K562 (cell line): ENCODE measurements around the gene SLC20A1. TPM values are rescaled to one million over a fixed set of nuclear protein-coding genes. Genes with fewer than 3 reads are reported as not detected.

Experiments used
- CTBP1 ChIP-seq: fragments of 450-650 bp; IDR thresholded peaks from 2 replicates; pipeline ENCODE4 v1.6.1; 2016; ENCODE audit warnings: borderline replicate concordance
- FOXK1 ChIP-seq: sonication (generic); formaldehyde crosslinking; IDR thresholded peaks from 2 replicates; pipeline ENCODE4 v1.8.0; 2022; ENCODE audit warnings: missing genetic modification reagents, mild to moderate bottlenecking, borderline replicate concordance
- GTF2A2 ChIP-seq: IDR thresholded peaks from 2 replicates; pipeline ENCODE4 v1.6.1; 2016; ENCODE audit warnings: mild to moderate bottlenecking, missing genetic modification characterization, missing compliant biosample characterization
- HDAC2 ChIP-seq: fragments of 450-650 bp; IDR thresholded peaks from 2 replicates; pipeline ENCODE4 v1.6.1; 2016; ENCODE audit warnings: mild to moderate bottlenecking
- HMGN3 ChIP-seq: IDR thresholded peaks from 2 replicates; pipeline ENCODE4 v1.6.1; 2011; ENCODE audit warnings: borderline replicate concordance, low read depth, mild to moderate bottlenecking, mixed read lengths, low read length; ENCODE audit not compliant: insufficient read length; ENCODE audit errors: extremely low read depth
- HNRNPH1 ChIP-seq: fragments of 200-400 bp; formaldehyde crosslinking; optimal IDR thresholded peaks from 2 replicates; pipeline ENCODE3; 2017; ENCODE audit warnings: low read depth, mild to moderate bottlenecking, low read length, moderate library complexity
- KLF1 ChIP-seq: fragments of 450-650 bp; IDR thresholded peaks from 2 replicates; pipeline ENCODE4 v1.6.1; 2016; ENCODE audit warnings: missing genetic modification characterization, missing compliant biosample characterization
- NCOA2 ChIP-seq, 2 experiments: fragments of 450-650 bp; IDR thresholded peaks; 2 replicates each; pipeline ENCODE4 v1.6.1; 2018; ENCODE audit warnings: mild to moderate bottlenecking in 2 of 2, moderate library complexity in 1 of 2; ENCODE audit not compliant: partially characterized antibody in 2 of 2
- NCOR1 ChIP-seq: fragments of 450-650 bp; IDR thresholded peaks from 2 replicates; pipeline ENCODE4 v1.6.1; 2016; ENCODE audit warnings: mild to moderate bottlenecking, moderate library complexity
- PATZ1 ChIP-seq: fragments of 250-450 bp; sonication (Bioruptor Pico); IDR thresholded peaks from 2 replicates; pipeline ENCODE4 v1.5.0; 2020; ENCODE audit warnings: mild to moderate bottlenecking, borderline replicate concordance
- PCBP1 ChIP-seq: fragments of 200-400 bp; formaldehyde crosslinking; IDR thresholded peaks from 2 replicates; pipeline ENCODE4 v1.6.1; 2018; ENCODE audit warnings: mild to moderate bottlenecking, low read depth, low read length; ENCODE audit not compliant: poor library complexity, severe bottlenecking
- PHF8 ChIP-seq: fragments of 200-600 bp; sonication (generic); IDR thresholded peaks from 2 replicates; pipeline ENCODE4 v1.6.1; 2012; ENCODE audit warnings: mixed run types, mild to moderate bottlenecking, inconsistent platforms, low read length, moderate library complexity, borderline replicate concordance
- SMAD4 ChIP-seq: fragments of 250-450 bp; sonication (Bioruptor Pico); conservative IDR thresholded peaks from 2 replicates; pipeline ENCODE4 v1.8.0; 2021; ENCODE audit warnings: inconsistent platforms, mild to moderate bottlenecking, moderate library complexity
- SRF ChIP-seq, 2 experiments: fragments of 250-450, 450-650 bp in 1 of 2; sonication (Bioruptor Pico) in 1 of 2; sonication (generic) in 1 of 2; formaldehyde crosslinking; IDR thresholded peaks; 2 replicates each; pipeline versions ENCODE4 v1.5.0 to v1.5.1; 2020 to 2022; ENCODE audit warnings: mild to moderate bottlenecking in 1 of 2, missing genetic modification reagents in 1 of 2
- ZNF165 ChIP-seq: fragments of 250-450 bp; sonication (Bioruptor Pico); IDR thresholded peaks from 2 replicates; pipeline ENCODE4 v1.4.0; 2020; ENCODE audit warnings: borderline replicate concordance
- ZNF445 ChIP-seq: fragments of 250-450 bp; sonication (Bioruptor Pico); IDR thresholded peaks from 2 replicates; pipeline ENCODE4 v1.4.0; 2020; ENCODE audit warnings: low read depth, mild to moderate bottlenecking, moderate library complexity
- ZNF511 ChIP-seq: sonication (generic); formaldehyde crosslinking; IDR thresholded peaks from 2 replicates; pipeline ENCODE4 v1.8.0; 2022; ENCODE audit warnings: mild to moderate bottlenecking, missing genetic modification reagents
- polyA plus RNA-seq, 8 experiments: library from polyadenylated mRNA; depleted of rRNA in 4 of 8; stranded (reverse) in 5 of 8; unstranded in 3 of 8; fragments of >200 nt; fragmentation: Nextera tagmentation in 2 of 8; fragmentation: Illumina TruSeq in 1 of 8; extraction: Ambion mirVana in 2 of 8; extraction: Trizol in 1 of 8; gene quantifications; 2 replicates each; pipeline versions ENCODE4 v1.2.1 to v1.2.3, GENCODE V29; 2011 to 2014; ENCODE audit warnings: inconsistent platforms in 1 of 8, missing spikeins in 1 of 8
- total RNA-seq, 7 experiments: library from RNA; depleted of rRNA in 6 of 7; stranded (reverse); fragments of >200 nt in 6 of 7; fragmentation: Illumina TruSeq in 2 of 7; extraction: Trizol in 2 of 7; gene quantifications; 2 replicates each; pipeline versions ENCODE4 v1.2.1 to v1.2.3, GENCODE V29; 2011 to 2021; ENCODE audit warnings: low replicate concordance in 1 of 7
- TF ChIP-seq, protein P1 (sequence below): fragments of 250-450 bp; sonication (Bioruptor Pico); IDR thresholded peaks from 2 replicates; pipeline ENCODE4 v1.6.1; 2021; ENCODE audit warnings: mild to moderate bottlenecking
- TF ChIP-seq, protein P2 (sequence below): sonication (generic); formaldehyde crosslinking; IDR thresholded peaks from 2 replicates; pipeline ENCODE4 v1.8.0; 2022; ENCODE audit warnings: mild to moderate bottlenecking, missing genetic modification reagents

Gene SLC20A1
- total and polyA plus RNA-seq, 9 of the 15 experiments (the other 6 are each of a cell fraction or from before 2014, with no cell fraction given) = 53.8 to 150 (median 74.7) TPM

GRCh38 chr2:112645310-112646101 is at the start of gene SLC20A1 (continued):
- peak; percentile 65; the same call in 1 of the 2 replicates for TF ChIP-seq FOXK1
- peak; percentile 45 for TF ChIP-seq HMGN3
- TF ChIP-seq PCBP1 = peak; percentile 67
- TF ChIP-seq, protein P1, sequence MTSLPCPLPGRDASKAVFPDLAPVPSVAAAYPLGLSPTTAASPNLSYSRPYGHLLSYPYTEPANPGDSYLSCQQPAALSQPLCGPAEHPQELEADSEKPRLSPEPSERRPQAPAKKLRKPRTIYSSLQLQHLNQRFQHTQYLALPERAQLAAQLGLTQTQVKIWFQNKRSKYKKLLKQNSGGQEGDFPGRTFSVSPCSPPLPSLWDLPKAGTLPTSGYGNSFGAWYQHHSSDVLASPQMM (CRISPR knock-in tag) = no peak
- peak; percentile 86 for TF ChIP-seq HDAC2
- 0 out of 4 replicates have a peak, but pooled peaks of 1 of the 2 experiments have one; percentile 10 for TF ChIP-seq SRF (CRISPR knock-in tag; IDR thresholded peaks at IDR 0.05)
- TF ChIP-seq ZNF511 (CRISPR knock-in tag) = peak; percentile 4
- no peak for TF ChIP-seq PATZ1 (CRISPR knock-in tag)
- TF ChIP-seq SMAD4 (CRISPR knock-in tag) = peak; percentile 97
- no peak for TF ChIP-seq HNRNPH1
- peak; percentile 5; the same call in 1 of the 2 replicates for TF ChIP-seq ZNF165
- peak; percentile 32; the same call in 1 of the 2 replicates for TF ChIP-seq NCOR1
- TF ChIP-seq CTBP1 = peak; percentile 90
- TF ChIP-seq KLF1 (tag) = peak; percentile 83
- TF ChIP-seq NCOA2 (IDR thresholded peaks at IDR 0.05; ENCODE audit: partially characterized antibody in 2 of 2) = no peak
- TF ChIP-seq, protein P2, sequence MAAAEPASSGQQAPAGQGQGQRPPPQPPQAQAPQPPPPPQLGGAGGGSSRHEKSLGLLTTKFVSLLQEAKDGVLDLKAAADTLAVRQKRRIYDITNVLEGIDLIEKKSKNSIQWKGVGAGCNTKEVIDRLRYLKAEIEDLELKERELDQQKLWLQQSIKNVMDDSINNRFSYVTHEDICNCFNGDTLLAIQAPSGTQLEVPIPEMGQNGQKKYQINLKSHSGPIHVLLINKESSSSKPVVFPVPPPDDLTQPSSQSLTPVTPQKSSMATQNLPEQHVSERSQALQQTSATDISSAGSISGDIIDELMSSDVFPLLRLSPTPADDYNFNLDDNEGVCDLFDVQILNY (CRISPR knock-in tag) = no peak; the same call in 1 of the 2 replicates
- TF ChIP-seq PHF8 = peak; percentile 92
- TF ChIP-seq ZNF445 (CRISPR knock-in tag) = no peak
- TF ChIP-seq GTF2A2 = peak; percentile 98
